Measurements from ENCODE around the gene FILIP1L. TPM values are rescaled to one million over a fixed set of nuclear protein-coding genes. Genes with fewer than 3 reads are reported as not detected.

Gene FILIP1L
- total RNA-seq, 2 experiments from 2014 or later = 0.10 to 0.17 TPM

DNA sequence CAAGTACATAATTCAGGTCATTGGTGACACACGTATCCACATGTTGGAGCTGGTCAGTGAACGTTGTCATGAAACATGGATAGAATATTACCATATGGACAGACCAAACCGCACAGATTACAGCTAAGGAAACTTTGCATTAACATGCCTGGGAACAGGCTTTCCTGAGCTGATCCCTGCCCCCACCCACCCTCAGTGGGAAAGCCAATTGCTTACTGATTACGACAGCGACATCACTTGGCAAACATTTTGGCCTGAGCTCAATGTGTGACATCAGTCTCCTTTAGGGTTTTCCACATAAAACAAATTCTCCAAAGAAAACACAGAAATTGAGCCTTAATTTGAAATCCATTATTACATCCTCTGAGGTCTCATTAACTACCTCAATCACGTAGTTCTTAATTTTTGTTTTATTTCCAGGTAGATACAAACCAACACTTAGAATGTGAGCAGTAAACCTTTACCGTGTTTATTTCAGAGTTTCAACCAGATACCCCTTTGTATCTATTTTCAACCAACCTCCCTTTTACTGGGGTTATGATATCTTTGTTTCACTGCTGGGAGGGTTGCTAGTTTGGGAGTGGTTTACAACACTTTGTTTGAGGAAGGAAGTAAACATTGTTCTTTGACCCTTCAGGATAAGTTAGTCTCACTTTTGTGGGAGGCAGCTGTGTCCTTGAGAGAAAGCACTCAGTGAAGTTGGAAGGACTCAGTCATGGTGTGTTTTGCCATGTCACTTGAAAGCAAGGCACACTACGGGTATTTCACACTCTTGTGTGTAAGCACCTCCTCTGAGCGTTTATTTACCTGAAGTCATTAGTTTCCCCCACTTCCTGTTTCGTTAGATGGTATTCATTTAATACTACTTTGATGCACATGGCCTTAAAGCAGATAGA lies 193.6 kb downstream of the FILIP1L start:
- intact Hi-C loops (cut with micrococcal nuclease) = no loop called here

DNA sequence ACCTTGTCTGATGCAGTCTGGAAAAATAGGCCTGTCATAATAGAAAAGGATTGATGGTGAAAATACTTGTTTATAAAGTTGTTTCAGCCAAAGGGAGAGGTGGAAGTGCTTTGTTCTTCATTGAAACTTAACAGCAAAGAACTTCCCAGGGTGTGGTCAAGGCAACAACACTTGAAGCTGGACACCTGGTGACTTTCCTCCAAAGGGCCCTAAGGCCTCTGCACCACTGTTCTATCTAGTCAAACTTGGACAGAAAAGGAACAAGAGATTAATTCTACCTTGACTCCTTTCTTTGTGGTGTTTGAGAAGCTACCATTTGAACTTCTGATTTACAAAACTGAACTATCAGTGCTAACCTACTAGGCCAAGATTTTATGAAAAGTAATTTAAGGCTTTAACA lies 194.6 kb downstream of the FILIP1L start:
- no peak for DNase-seq
- Mint-ChIP-seq H3K27ac (no peak overlapping the region), H3K27me3 (no peaks in the 10 kb centered on the region), H3K36me3 (peaks cover 9% of the 10 kb centered on the region), H3K4me1 (ENCODE audit: low read depth) (peaks cover 3% of the 10 kb centered on the region), H3K9me3 (no peaks in the 10 kb centered on the region), H3K4me3 (no peak overlapping the region)
- intact Hi-C loops (cut with micrococcal nuclease) = no loop called here
- ChIA-PET CTCF (no interaction called here), POLR2A (no interaction called here)

More for the DNA sequence above, 193.6 kb downstream of the FILIP1L start:
- no peaks in the 10 kb centered on the region for H3K27me3 Mint-ChIP-seq
- CTCF ChIA-PET = no interaction called here
- no peak overlapping the region for H3K4me3 Mint-ChIP-seq
- POLR2A ChIA-PET = no interaction called here
- DNase-seq = no peak
- H3K4me1 Mint-ChIP-seq (ENCODE audit: low read depth) = peaks cover 3% of the 10 kb centered on the region
- H3K27ac Mint-ChIP-seq = no peak overlapping the region
- peaks cover 9% of the 10 kb centered on the region for H3K36me3 Mint-ChIP-seq
- H3K9me3 Mint-ChIP-seq = no peaks in the 10 kb centered on the region

GRCh38 chr3:99918715-99919114 lies 195.6 kb downstream of the FILIP1L start:
- Mint-ChIP-seq H3K36me3 (peaks cover 9% of the 10 kb centered on the region), H3K27me3 (no peaks in the 10 kb centered on the region), H3K9me3 (no peaks in the 10 kb centered on the region), H3K4me1 (ENCODE audit: low read depth) (peaks cover 3% of the 10 kb centered on the region), H3K27ac (no peak overlapping the region), H3K4me3 (no peak overlapping the region)
- DNase-seq = no peak
- ChIA-PET CTCF (interaction anchor here (0.6 kb wide), 1 partner anchor 218 kb away, joined by 4 read pairs; no protein-coding TSS in a partner anchor), POLR2A (no interaction called here)
- intact Hi-C loops (cut with micrococcal nuclease) = no loop called here

- ChIA-PET POLR2A (no interaction called here), CTCF (no interaction called here)
- no peak for DNase-seq
- Mint-ChIP-seq H3K27ac (no peak overlapping the region), H3K4me3 (no peak overlapping the region), H3K9me3 (no peaks in the 10 kb centered on the region), H3K4me1 (ENCODE audit: low read depth) (peaks cover 3% of the 10 kb centered on the region), H3K27me3 (no peaks in the 10 kb centered on the region), H3K36me3 (peaks cover 6% of the 10 kb centered on the region)
- intact Hi-C loops (cut with micrococcal nuclease) = no loop called here
Observed at GRCh38 chr3:99915906-99916432, 198.3 kb downstream of the FILIP1L start.

DNA sequence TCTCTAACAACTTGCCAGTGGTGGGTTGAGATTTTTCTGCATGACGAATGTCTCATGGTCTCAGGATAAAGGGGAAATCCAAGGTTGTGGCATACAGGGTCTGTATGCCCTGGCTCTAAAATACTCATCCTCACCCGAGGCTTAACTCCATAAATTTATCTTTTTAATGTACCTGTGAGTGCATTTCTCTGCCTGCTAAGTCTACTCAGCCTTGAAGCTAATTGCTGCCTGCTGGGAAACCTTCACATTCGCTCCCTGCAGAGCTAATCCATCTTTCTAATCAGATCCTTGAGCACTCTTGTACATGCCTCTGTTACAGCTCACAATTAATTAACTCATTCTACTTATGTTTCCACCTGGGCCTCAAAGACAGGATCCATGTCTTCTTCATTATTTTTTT lies 202.9 kb downstream of the FILIP1L start:
- peaks cover 5% of the 10 kb centered on the region for H3K36me3 Mint-ChIP-seq
- H3K4me1 Mint-ChIP-seq (ENCODE audit: low read depth) = no peaks in the 10 kb centered on the region
- CTCF ChIA-PET = no interaction called here
- H3K27ac Mint-ChIP-seq = no peak overlapping the region
- DNase-seq = no peak
- no peak overlapping the region for H3K4me3 Mint-ChIP-seq
- POLR2A ChIA-PET = no interaction called here
- intact Hi-C loops (cut with micrococcal nuclease) = no loop called here
- no peaks in the 10 kb centered on the region for H3K9me3 Mint-ChIP-seq
- no peaks in the 10 kb centered on the region for H3K27me3 Mint-ChIP-seq

DNA sequence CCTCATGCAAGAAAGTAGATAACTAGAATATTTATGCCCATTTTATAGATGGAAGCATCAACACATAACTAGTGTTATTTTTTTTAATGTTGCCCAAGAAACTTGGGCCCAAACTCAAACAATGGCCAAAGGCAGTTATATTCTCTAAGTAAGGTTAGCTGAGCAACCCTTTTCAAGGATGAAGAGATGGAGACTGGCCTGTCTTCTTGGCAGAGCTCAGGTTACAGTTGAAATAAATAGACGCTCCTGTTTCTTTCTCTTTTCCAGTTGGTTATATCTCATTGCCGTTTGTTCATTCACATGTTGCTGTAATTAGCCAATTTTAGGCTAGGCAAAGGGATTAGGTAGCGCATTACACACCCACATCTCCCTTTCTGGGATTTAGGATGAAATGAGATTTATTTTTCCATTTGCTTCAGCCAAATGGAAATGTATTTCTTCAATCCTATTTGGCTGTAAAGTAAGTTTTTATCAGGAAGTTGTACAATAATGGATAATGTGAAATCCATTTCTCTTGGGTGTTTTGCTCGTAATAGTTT lies 203.5 kb downstream of the FILIP1L start:
- no peak for DNase-seq
- ChIA-PET CTCF (no interaction called here), POLR2A (no interaction called here)
- Mint-ChIP-seq H3K4me3 (no peak overlapping the region), H3K27ac (no peak overlapping the region), H3K9me3 (no peaks in the 10 kb centered on the region), H3K4me1 (ENCODE audit: low read depth) (no peaks in the 10 kb centered on the region), H3K36me3 (peaks cover 4% of the 10 kb centered on the region), H3K27me3 (no peaks in the 10 kb centered on the region)
- intact Hi-C loops (cut with micrococcal nuclease) = no loop called here

GRCh38 chr3:99909714-99910495 lies 204.4 kb downstream of the FILIP1L start:
- no peak for DNase-seq
- POLR2A ChIA-PET = no interaction called here

DNA sequence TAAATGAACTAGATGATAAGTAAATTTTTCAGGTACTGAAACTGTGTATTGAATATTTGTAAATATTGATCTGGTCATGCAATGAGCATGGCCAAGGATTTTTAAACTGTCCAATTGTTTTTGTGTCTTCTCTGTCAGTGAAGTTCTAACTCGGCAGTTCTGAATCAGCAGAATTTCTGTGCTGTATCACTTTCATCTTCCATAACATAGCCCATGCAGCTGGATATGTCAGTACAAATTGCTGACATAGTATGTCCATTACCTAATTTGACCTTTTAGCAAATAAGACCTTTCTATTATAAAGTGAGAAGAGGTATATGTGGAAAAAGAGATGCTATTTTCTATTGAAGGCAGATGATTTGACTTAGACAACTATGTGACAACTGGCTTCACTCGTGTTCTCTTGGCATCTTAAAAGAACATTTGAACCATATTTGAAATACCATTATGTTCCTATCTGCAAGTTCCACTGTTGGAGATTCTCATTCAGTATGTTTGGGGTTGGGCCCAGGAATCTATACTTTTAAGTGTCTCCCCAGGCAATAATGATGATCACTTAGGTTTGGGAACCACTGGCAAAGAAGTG lies 206.2 kb downstream of the FILIP1L start:
- peaks cover 2% of the 10 kb centered on the region for H3K36me3 Mint-ChIP-seq
- no peak overlapping the region for H3K27ac Mint-ChIP-seq
- ChIA-PET POLR2A (interaction anchor here (0.6 kb wide), 1 partner anchor 449 kb away, joined by 5 read pairs; no protein-coding TSS in a partner anchor), CTCF (interaction anchor here (0.6 kb wide), 1 partner anchor 10 kb away, joined by 3 read pairs; no protein-coding TSS in a partner anchor)
- H3K9me3 Mint-ChIP-seq = no peaks in the 10 kb centered on the region
- H3K4me1 Mint-ChIP-seq (ENCODE audit: low read depth) = no peaks in the 10 kb centered on the region
- H3K4me3 Mint-ChIP-seq = no peak overlapping the region
- DNase-seq = no peak
- intact Hi-C loops (cut with micrococcal nuclease) = no loop called here
- no peaks in the 10 kb centered on the region for H3K27me3 Mint-ChIP-seq

More at GRCh38 chr3:99909714-99910495, 204.4 kb downstream of the FILIP1L start:
- no peak overlapping the region for H3K4me3 Mint-ChIP-seq
- H3K4me1 Mint-ChIP-seq (ENCODE audit: low read depth) = no peaks in the 10 kb centered on the region
- intact Hi-C loops (cut with micrococcal nuclease) = no loop called here
- CTCF ChIA-PET = no interaction called here
- peaks cover 4% of the 10 kb centered on the region for H3K36me3 Mint-ChIP-seq
- H3K27ac Mint-ChIP-seq = no peak overlapping the region
- no peaks in the 10 kb centered on the region for H3K27me3 Mint-ChIP-seq
- H3K9me3 Mint-ChIP-seq = no peaks in the 10 kb centered on the region

- Mint-ChIP-seq H3K9me3 (no peaks in the 10 kb centered on the region), H3K27ac (no peak overlapping the region), H3K4me1 (ENCODE audit: low read depth) (peaks cover 7% of the 10 kb centered on the region), H3K36me3 (no peaks in the 10 kb centered on the region), H3K27me3 (no peaks in the 10 kb centered on the region), H3K4me3 (no peak overlapping the region)
- intact Hi-C loops (cut with micrococcal nuclease) = no loop called here
- ChIA-PET POLR2A (interaction anchor here (0.6 kb wide), 1 partner anchor 57 kb away, joined by 3 read pairs; no protein-coding TSS in a partner anchor), CTCF (interaction anchor here (0.7 kb wide), 1 partner anchor 13 kb away, joined by 3 read pairs; no protein-coding TSS in a partner anchor)
- DNase-seq = no peak
Observed at GRCh38 chr3:99903869-99904268, 210.4 kb downstream of the FILIP1L start.

- no peak for DNase-seq
- intact Hi-C loops (cut with micrococcal nuclease) = no loop called here
- Mint-ChIP-seq H3K4me3 (no peak overlapping the region), H3K36me3 (no peaks in the 10 kb centered on the region), H3K27ac (no peak overlapping the region), H3K27me3 (no peaks in the 10 kb centered on the region), H3K4me1 (ENCODE audit: low read depth) (peaks cover 7% of the 10 kb centered on the region), H3K9me3 (no peaks in the 10 kb centered on the region)
- CTCF ChIA-PET = no interaction called here
- POLR2A ChIA-PET = no interaction called here
Observed at GRCh38 chr3:99902091-99902490, 212.2 kb downstream of the FILIP1L start.

GRCh38 chr3:99901200-99901926 lies 212.9 kb downstream of the FILIP1L start:
- ChIA-PET CTCF (no interaction called here), POLR2A (no interaction called here)
- peaks cover under 1% of the 10 kb centered on the region for H3K36me3 Mint-ChIP-seq
- no peaks in the 10 kb centered on the region for H3K9me3 Mint-ChIP-seq
- DNase-seq = no peak
- no peaks in the 10 kb centered on the region for H3K27me3 Mint-ChIP-seq
- peaks cover 7% of the 10 kb centered on the region for H3K4me1 Mint-ChIP-seq (ENCODE audit: low read depth)
- H3K27ac Mint-ChIP-seq = no peak overlapping the region
- intact Hi-C loops (cut with micrococcal nuclease) = no loop called here
- no peak overlapping the region for H3K4me3 Mint-ChIP-seq

Measured in activated CD4-positive, alpha-beta memory T cell treated with anti-CD3 and anti-CD28 coated beads for 36 hours (primary cell).